SW480 (cell line): ENCODE results near the gene ALG6.
"Not testable (repeated sequence)": the region's sequence is repeated elsewhere in the genome, so short reads cannot be mapped to it uniquely, and the experiment has no call there.

Experiments
- DNase-seq: peaks from one replicate; pipeline ENCODE4 v3.0.0-alpha.2; 2016; ENCODE audit warnings: low spot score

The ALG6 gene

DNA sequence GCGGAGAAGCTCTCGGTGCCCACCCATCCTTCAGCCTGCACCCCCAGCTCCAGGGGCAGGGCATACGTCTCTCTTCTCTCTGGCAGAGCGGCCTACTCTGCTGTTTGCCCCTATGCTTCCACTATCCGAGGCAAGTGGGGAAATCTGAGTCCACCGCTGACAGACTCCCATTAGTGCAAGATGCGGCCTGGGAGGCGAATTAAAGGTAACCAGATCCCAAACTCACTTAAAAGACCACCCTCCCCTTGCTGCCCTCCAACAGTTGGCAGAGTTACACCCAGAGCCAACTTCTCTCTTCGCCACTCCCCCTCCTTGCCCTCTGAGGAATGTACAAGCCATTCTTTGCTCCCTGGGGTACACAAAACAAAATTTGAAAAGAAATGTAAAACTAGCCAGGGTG lies 38.6 kb upstream of the ALG6 start:
- DNase-seq: no peak

DNA sequence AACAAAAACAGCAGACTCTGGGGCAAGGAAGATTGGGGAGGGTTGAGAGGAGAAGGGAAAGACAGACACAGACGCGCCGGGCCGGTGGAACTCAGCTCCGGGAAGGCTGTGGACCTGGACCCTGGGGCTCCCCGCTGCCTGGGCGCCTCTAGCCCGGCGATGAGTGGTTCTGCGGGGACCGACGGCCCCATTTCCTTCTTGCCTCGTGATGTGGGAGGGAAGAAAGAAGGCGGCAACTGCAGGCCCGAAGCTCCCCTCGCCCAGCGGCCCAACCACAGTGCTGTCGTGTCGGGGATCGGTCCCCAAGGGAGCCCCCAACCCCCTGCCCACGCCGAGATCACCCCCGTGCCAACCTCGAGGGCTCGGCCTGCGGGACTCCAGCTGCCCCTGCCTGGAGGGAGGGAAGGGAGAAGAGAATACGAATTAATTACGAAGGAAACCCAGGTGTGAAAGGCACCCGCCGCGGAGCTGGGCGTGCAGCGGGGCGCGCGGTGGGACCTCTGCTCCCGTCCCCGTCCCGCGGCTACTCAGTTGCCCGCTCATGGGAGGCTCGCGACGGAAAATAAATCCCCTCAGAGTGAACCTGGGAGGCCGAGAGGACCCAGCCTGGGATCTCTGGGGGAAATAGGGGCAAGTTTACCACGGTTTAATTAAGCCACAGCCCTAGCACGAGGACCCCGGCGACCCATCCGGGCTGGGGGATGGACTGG lies 37.7 kb upstream of the ALG6 start:
- no peak for DNase-seq

DNA sequence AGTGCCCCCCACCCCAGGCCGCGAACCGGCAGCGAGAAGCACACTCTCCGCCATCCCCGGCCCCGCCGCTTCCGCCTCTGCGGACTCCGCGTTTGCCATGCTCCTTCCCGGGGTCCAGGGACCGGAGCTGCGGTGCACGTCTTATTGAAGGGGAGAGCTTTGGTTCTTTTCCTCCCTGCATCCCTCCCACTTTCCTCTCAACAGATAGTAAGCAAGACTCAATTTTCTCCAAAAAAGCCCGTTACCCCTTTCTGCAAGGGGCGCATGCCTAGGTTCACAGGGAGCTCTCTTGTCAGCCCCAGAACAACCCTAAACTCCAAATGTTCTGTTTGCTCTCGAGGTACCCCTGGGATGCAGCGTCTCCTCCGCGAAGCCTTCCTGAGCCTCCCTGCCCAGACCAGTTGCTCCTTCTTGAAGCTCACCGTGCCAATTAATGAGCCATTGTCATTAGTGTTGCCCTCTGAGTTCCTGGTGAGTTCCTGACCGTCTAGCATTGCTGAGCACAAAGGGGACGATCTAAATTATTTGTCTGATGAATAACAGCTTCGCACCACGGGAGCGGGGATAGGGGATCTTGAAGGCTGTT lies 37.0 kb upstream of the ALG6 start:
- no peak for DNase-seq

- no peak for DNase-seq
These were observed 25.0 kb upstream of the ALG6 start for GRCh38 chr1:63342402-63342801.

- DNase-seq: no peak
These were observed 23.5 kb upstream of the ALG6 start for GRCh38 chr1:63343922-63344321.

- DNase-seq: no peak
These were observed 17.1 kb upstream of the ALG6 start for GRCh38 chr1:63350320-63350719.

GRCh38 chr1:63352736-63353135 lies 14.7 kb upstream of the ALG6 start:
- no peak for DNase-seq

GRCh38 chr1:63356234-63356633 lies 11.2 kb upstream of the ALG6 start:
- not testable (repeated sequence) for DNase-seq

DNA sequence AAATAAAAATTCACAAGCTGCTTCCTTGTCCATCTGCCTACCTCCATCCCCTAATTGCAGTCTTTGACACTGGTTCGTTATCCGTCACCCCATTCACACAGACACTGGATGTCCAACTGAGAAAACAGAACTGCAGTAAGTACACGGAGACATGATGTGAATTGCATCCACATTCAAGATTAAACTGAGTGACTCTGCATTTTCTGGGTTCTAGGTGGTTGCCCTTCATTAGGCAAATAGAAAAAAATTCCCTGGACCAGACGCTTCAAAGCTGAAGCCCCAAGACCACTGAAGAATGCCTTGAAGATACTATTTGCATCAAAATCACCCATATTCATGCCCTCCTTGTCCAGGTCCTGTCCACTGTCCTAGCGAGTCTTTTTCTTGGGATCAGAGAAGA lies 7.9 kb upstream of the ALG6 start:
- no peak for DNase-seq

DNA sequence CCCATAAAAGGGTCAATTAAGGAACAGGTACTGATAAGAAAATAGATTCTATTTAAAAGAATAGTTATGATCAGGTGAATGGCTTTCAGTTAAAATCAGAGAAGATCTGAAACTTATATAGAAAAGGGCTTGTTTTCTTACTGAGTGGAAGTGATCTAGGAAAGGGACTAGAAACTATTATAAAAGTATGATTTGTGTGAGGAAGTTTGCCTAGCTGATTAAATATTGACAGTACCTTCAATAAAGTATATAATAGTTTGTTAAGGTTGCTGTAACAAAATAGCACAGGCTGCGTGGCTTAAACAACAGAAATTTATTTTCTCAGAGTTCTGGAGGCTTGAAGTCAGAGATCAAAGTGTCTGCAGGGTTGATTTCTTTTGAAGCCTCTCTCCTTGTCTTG lies 5.4 kb upstream of the ALG6 start:
- DNase-seq: no peak

DNA sequence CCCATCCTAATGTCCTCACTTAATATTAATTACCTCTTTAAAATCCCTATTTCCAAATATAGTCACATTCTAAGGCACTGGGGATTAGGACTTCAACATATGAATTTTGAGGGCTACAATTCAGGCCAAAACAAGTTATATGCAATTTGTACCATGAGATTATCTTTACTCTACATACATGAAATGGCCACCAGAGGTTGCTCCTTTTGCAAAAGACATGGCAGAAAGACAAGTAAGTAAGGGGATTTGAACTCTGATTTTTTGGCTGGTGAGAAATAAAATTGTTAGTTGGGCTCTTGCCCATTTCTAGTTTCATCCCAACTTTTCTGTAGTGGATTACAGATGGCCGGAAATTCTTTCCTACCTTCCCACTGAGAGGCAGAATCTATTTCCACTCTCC lies 4.8 kb upstream of the ALG6 start:
- no peak for DNase-seq

GRCh38 chr1:63363014-63363413 lies 4.4 kb upstream of the ALG6 start:
- no peak for DNase-seq

GRCh38 chr1:63366908-63367214 lies 566 bp upstream of the ALG6 start:
- no peak for DNase-seq

GRCh38 chr1:63368131-63368530 lies 704 bp downstream of the ALG6 start:
- peak; percentile 16 for DNase-seq

DNA sequence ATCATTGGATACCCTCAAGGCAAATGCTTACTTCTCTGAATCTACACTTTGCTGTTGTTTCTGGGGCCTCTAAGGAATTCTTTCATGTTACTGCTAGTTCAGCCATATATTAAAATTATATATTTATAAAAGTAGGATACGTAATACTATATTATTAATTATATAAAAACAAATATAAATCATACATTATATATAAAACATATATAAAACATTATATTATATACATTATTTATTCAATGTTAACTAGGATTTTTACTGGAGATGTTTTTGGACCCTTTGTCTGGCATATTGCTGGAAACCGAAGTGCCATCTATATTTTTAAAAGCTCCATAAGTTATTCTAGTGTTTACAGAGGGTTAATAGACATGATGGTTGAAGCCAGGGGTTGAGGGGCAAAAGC lies 12.2 kb downstream of the ALG6 start:
- no peak for DNase-seq

GRCh38 chr1:63381741-63382140 lies 14.3 kb downstream of the ALG6 start:
- DNase-seq: no peak

GRCh38 chr1:63401945-63402344 lies 34.5 kb downstream of the ALG6 start:
- no peak for DNase-seq

- DNase-seq: no peak
These were observed 36.0 kb downstream of the ALG6 start for GRCh38 chr1:63403386-63403785.

DNA sequence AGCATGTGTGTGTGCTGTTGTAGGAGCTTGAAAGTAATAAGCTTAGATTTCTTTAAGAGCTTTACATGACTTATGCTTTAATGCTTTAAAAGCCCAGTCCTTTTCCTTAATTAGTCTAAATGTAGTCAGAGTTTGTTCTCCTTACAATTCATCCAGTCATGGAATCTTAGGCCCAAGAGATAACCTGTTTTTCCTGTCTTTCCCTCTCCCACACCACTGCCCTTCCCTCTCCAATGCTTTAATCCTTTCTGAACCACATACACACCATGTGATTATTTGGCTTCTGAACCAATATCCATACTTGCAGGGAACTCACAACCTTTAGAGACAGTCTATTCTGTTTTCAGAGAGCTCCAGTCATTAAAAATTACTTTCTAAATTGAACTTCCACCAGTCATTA lies 37.6 kb downstream of the ALG6 start:
- no peak for DNase-seq

GRCh38 chr1:63405987-63406386 lies 38.6 kb downstream of the ALG6 start:
- DNase-seq: no peak

DNA sequence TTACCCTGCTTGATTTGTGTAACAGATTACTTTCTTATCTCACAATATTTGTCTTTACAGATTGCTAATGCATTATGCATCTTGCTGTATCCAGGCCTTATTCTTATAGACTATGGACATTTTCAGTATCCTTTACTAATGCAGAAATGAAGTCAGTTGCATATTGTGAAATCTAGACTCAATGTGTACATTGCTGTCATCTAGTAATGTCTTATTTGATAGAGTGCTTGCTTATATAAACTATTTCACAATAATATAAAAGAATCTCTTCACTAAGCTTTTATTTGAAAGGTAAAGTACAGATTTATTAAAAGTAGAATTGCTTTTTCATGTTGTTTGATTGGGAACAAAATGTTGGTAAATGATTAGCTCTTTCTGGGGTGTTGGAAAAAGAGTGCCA lies 39.6 kb downstream of the ALG6 start:
- no peak for DNase-seq

DNA sequence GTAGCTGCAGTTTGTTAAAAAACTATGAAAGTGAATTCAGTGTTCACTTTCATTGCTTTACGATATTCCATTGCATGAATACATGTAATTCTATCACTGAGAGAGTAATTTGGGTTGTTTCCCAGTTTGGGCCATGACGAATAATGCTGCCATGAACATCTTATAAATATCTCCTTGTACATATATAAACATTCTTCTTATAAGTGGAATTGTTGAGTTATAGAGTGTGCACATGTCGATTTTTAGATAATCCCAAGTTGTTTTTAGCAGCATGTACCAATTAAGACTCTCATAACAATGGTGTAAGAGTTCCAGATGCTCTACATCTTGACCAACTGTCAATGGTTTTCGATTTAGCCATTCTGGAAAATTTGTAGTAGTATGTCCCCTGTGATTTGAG lies 40.9 kb downstream of the ALG6 start:
- no peak for DNase-seq

DNA sequence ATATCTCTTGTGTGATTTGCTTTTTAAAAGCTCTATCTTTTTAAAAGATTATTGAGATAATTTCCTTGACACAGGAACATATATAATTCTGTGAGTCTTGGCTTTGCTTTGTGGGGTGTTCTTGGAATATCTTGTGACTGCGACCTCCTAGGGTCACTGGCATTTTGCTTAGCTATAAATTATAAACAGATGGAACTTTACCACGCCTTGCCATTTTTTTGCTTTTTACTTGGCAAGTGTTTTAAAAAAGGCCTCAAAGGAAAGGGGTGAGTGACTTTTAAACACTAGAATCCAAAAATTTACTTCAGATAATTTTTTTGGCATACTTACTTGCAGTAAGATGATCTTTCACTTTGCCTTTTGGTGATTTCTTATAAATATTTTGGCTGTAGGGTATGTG lies 43.6 kb downstream of the ALG6 start:
- DNase-seq: no peak

DNA sequence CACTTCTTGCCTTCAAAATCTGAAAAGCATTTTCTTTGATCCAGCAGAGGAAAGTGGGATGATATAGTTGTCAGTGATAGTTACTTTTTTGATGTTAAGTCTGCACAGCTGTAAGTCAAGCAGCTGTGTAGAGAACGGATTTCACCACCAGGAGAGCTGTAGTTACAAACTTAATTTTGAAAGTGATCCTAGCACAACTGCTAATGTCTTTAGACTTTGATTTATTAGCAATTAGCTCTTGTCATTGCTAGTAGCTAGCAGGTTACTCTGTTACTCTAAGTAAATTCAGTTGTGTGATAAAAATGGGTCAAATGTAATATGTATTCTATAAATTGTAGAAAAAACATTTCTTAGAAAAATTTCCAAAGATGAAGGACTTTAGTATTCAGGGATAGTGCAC lies 46.0 kb downstream of the ALG6 start:
- DNase-seq: no peak
